ENCODE measurements around the gene KIR3DL2. TPM values are rescaled to one million over a fixed set of nuclear protein-coding genes. Genes with fewer than 3 reads are reported as not detected.
"Not testable (repeated sequence)": the region's sequence is repeated elsewhere in the genome, so short reads cannot be mapped to it uniquely, and the experiment has no call there.

Gene KIR3DL2
- polyA plus RNA-seq, 1 of the 3 experiments (the other 2 are of a cell fraction): not detected

- WGBS (ENCODE audit: low lambda C conversion rate): 47% methylated on average over 6 of the region's 6 CpGs
- Histone ChIP-seq H3K79me2 (ENCODE audit: insufficient read depth) (no peaks in the 10 kb centered on the region), H2AFZ (ENCODE audit: low read depth) (no peak overlapping the region), H3K9me3 (no peaks in the 10 kb centered on the region), H3K9me2 (no peaks in the 10 kb centered on the region), H3K4me2 (no peak overlapping the region), H3K9ac (no peak overlapping the region), H3K27me3 (ENCODE audit: insufficient read depth) (peaks cover 37% of the 10 kb centered on the region; the same call in 1 of the 2 replicates), H3K4me3 (ENCODE audit: low read depth in 2 of 2, low read length in 1 of 2) (no peak overlapping the region), H3K27ac (ENCODE audit: low read depth in 2 of 2, low read length in 1 of 2) (no peak overlapping the region), H4K20me1 (ENCODE audit: insufficient read depth) (no peaks in the 10 kb centered on the region), H3K4me1 (ENCODE audit: control insufficient read depth in 1 of 2, insufficient read depth in 2 of 2, low read depth in 1 of 2, low read length in 1 of 2) (no peaks in the 10 kb centered on the region), H3F3A (replicated peaks; ENCODE audit: insufficient read depth) (no peaks in the 10 kb centered on the region), H3K36me3 (replicated peaks in 1 of 2; ENCODE audit: control insufficient read depth in 1 of 2, insufficient read depth in 2 of 2, low read length in 1 of 2) (no peaks in the 10 kb centered on the region)
- no peak for DNase-seq
- ChIA-PET CTCF (no interaction called here), POLR2A (no interaction called here)
- no peak for TF ChIP-seq REST (IDR thresholded peaks at IDR 0.05; ENCODE audit: low read depth, low read length)
- TF ChIP-seq EZH2phosphoT487 (IDR thresholded peaks at IDR 0.05; ENCODE audit: borderline replicate concordance, low read depth): no peak
- TF ChIP-seq NRF1 (IDR thresholded peaks at IDR 0.05; ENCODE audit: low read depth, low read length): no peak
- no peak for TF ChIP-seq YY1 (IDR thresholded peaks at IDR 0.05; ENCODE audit: low read depth)
- no peak for TF ChIP-seq TEAD4 (IDR thresholded peaks at IDR 0.05; ENCODE audit: borderline replicate concordance, insufficient read depth)
- TF ChIP-seq, protein P1, sequence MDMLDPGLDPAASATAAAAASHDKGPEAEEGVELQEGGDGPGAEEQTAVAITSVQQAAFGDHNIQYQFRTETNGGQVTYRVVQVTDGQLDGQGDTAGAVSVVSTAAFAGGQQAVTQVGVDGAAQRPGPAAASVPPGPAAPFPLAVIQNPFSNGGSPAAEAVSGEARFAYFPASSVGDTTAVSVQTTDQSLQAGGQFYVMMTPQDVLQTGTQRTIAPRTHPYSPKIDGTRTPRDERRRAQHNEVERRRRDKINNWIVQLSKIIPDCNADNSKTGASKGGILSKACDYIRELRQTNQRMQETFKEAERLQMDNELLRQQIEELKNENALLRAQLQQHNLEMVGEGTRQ (IDR thresholded peaks at IDR 0.05; ENCODE audit: borderline replicate concordance, low read depth, low read length): no peak
- TF ChIP-seq SIN3A (IDR thresholded peaks at IDR 0.05; ENCODE audit: borderline replicate concordance, low read depth, low read length): no peak
- no peak for TF ChIP-seq RFX5 (IDR thresholded peaks at IDR 0.05; ENCODE audit: low read length)
- TF ChIP-seq GABPA (IDR thresholded peaks at IDR 0.05; ENCODE audit: low read depth): no peak
- TF ChIP-seq GATA2 (CRISPR knock-in tag; IDR thresholded peaks at IDR 0.05): no peak
- TF ChIP-seq MAX (IDR thresholded peaks at IDR 0.05; ENCODE audit: low read depth): no peak
- TF ChIP-seq FOXM1 (IDR thresholded peaks at IDR 0.05; ENCODE audit: low read depth): no peak
- TF ChIP-seq NFIC (IDR thresholded peaks at IDR 0.05; ENCODE audit: borderline replicate concordance): no peak
- TF ChIP-seq JUND (IDR thresholded peaks at IDR 0.05): no peak
- TF ChIP-seq, protein P2, sequence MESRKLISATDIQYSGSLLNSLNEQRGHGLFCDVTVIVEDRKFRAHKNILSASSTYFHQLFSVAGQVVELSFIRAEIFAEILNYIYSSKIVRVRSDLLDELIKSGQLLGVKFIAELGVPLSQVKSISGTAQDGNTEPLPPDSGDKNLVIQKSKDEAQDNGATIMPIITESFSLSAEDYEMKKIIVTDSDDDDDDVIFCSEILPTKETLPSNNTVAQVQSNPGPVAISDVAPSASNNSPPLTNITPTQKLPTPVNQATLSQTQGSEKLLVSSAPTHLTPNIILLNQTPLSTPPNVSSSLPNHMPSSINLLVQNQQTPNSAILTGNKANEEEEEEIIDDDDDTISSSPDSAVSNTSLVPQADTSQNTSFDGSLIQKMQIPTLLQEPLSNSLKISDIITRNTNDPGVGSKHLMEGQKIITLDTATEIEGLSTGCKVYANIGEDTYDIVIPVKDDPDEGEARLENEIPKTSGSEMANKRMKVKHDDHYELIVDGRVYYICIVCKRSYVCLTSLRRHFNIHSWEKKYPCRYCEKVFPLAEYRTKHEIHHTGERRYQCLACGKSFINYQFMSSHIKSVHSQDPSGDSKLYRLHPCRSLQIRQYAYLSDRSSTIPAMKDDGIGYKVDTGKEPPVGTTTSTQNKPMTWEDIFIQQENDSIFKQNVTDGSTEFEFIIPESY (IDR thresholded peaks at IDR 0.05; ENCODE audit: borderline replicate concordance, low read depth): no peak
- no peak for TF ChIP-seq ELF1 (IDR thresholded peaks at IDR 0.05)
Measured at GRCh38 chr19:54903303-54903702, 53.1 kb downstream of the KIR3DL2 start.

GRCh38 chr19:54904261-54904660 lies 54.0 kb downstream of the KIR3DL2 start:
- H4K20me1 ChIP-seq (ENCODE audit: insufficient read depth); H3K79me2 ChIP-seq (ENCODE audit: insufficient read depth); H3K9ac ChIP-seq; H2AFZ ChIP-seq (ENCODE audit: low read depth); H3K27ac ChIP-seq (ENCODE audit: low read depth in 2 of 2, low read length in 1 of 2); H3K4me3 ChIP-seq (ENCODE audit: low read depth in 2 of 2, low read length in 1 of 2); CTCF ChIA-PET; H3F3A ChIP-seq (replicated peaks; ENCODE audit: insufficient read depth); H3K9me3 ChIP-seq; POLR2A ChIA-PET; H3K4me2 ChIP-seq; H3K36me3 ChIP-seq (replicated peaks in 1 of 2; ENCODE audit: control insufficient read depth in 1 of 2, insufficient read depth in 2 of 2, low read length in 1 of 2); H3K9me2 ChIP-seq; H3K4me1 ChIP-seq (ENCODE audit: control insufficient read depth in 1 of 2, insufficient read depth in 2 of 2, low read depth in 1 of 2, low read length in 1 of 2); DNase-seq: not testable (repeated sequence)
- WGBS (ENCODE audit: low lambda C conversion rate): 11% methylated on average over 4 of the region's 4 CpGs
- peaks cover 34% of the 10 kb centered on the region; the same call in 1 of the 2 replicates for H3K27me3 ChIP-seq (ENCODE audit: insufficient read depth)
